SIG-M5 (cell line): ENCODE measurements around the gene CENPL.

Source experiments
- DNase-seq: peaks from one replicate; lab custom pipeline; 2025; lab: John Stamatoyannopoulos, UW

Gene CENPL

DNA sequence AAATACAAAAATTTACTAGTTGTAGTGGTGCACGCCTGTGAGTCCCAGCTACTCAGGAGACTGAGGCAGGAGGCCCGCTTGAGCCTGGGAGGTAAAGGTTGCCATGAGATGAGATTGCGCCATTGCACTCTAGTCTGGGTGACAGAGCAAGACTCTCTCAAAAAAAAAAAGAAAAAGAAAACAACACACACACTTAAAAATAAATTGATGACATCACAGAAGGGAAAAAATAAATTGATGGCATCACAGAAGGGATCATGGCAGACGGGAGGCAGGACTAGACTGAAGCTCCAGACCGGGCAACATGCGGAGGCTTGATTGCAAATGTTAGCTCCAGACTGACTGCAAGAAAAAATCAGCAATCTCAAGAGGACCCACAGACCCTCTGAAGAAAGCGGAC is 66.6 kb downstream of the CENPL start:
- DNase-seq = no peak

DNA sequence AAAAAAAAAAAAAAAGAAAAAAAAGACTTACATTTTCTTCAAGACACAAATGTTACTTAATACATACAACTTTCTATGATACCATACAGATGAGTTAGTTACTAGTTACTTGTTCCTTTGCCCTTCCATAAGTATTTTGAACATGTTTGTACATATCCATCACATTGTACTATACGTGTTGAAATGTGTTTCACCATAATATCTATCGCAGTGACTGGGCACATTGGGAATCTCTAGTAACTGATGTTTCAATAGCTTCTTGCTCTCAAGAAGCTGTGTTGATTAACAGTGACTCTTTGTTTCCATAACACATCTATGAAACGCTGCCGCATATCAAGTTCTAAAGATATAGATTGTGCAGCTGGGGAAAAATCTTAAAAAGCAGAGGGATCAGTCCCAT is 67.0 kb downstream of the CENPL start:
- no peak for DNase-seq

DNA sequence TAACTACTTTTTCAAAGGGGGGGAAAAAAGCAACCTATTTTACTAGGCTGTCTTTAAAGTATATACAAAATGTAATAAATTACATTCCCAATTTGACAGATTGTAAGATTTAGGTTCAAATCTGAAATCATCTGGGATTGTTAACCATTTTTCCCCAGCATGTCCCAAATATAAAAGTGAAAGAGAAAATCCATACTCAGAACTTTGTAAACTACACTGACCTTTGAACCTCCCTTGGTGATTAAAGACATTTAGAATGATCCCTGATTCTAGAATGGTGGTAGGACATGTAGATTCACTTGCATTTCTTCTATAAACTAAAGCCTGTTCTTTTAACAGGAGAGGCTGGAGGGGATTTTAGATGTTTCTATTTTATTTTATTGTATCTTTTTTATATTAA is 70.9 kb downstream of the CENPL start:
- DNase-seq = no peak
